HG02678 (cell line): ENCODE data around the gene XIST.
"Not testable (repeated sequence)": the region's sequence is repeated elsewhere in the genome, so short reads cannot be mapped to it uniquely, and the experiment has no call there.

Source experiments
- ATAC-seq: cut with Tn5 transposase; IDR thresholded peaks from one replicate; pipeline ENCODE4 v1.9.1; 2021; ENCODE audit warnings: mild to moderate bottlenecking, moderate library complexity; ENCODE audit not compliant: unreplicated experiment

The XIST gene

DNA sequence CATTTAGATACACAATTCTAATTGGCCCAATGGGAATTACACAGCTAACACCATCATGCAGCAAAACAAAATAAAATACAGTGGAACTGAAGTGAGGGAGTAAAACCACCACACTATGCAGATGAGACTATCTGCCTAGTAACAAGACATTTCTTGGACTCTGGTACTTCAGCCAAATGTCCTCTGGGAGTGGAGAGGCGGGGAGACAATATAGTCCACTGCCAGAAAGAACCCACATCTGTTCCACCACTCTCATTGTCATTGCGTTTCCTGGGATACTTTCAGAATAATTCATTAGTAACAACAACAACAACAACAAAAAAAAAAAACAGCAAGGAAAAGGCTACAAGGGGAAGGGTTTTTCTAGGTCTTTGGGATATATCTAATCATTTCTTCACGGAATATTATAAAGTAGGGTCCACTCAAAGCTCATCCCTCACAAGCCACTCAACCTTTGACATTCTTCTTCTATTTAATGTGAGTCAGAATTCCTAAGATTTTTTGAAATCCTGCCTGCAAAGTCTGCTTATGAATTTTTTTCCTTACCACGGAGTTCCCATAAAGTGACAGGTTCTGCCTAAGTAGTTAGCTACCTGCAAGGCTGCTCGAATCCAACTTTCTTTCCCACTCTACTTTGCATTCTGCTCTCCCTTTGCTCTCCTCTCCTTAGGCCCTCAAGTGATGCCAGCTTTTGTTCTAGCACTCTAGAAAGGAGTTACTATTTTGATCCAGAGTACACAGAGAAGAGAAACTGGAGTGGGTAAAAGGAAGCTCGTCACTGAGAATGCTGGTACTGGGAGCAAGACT is 34.9 kb downstream of the XIST start:
- no peak for ATAC-seq

DNA sequence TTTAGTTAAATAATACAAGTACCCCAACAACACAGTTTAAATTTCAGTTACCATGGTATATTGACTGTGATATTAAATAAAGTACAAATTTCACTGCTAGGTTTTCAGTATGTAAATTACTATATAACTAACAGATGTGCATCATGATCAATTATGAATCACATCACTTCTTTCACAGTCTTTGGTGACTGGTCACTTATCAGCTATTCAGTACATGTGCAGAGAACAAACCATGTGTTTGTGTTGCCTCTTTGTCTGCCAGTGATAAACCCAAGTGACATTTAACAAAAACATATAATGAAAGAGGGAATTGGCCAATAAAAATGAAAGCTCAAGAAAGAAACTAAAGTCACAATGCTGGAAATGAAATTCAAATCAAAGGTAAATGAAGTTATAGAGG is 40.3 kb downstream of the XIST start:
- ATAC-seq, result no peak

DNA sequence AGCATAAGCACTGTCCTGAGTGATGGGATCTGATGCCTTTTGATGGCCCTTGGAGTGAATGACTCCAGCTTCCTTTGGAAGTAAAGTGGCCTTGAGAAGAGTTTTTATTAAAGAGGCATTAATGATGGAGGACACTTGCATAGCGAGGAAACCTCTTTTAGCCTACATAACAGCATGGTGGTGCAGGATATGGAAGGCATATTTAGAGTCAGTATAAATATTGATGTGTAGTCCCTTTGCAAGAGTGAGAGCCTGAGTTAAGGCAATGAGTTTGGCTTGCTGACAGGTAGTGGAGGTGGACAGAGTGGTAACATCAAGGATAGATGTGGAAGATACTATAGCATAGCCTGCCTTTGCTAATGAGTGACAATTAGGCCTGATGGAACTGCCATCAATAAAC is 48.4 kb downstream of the XIST start:
- ATAC-seq, result not testable (repeated sequence)

DNA sequence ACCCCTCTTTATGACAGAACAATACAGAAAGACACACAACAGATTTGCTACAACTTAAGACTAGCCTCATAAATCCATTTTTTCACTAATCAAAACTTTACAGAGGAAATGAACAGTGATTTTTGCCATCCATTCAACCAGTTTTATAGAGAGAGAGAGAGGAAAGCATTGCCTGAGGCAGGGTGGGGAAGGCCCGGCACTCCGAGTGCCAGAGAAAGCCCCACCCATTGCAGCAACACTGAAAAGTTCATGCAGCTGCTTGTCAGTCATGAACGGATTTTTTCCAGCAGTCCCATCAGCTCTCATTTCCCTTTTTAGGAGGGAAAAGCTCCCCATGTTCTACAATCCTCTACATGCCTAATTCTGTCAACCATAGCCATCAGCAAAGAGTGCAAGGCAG is 52.6 kb downstream of the XIST start:
- no peak for ATAC-seq

DNA sequence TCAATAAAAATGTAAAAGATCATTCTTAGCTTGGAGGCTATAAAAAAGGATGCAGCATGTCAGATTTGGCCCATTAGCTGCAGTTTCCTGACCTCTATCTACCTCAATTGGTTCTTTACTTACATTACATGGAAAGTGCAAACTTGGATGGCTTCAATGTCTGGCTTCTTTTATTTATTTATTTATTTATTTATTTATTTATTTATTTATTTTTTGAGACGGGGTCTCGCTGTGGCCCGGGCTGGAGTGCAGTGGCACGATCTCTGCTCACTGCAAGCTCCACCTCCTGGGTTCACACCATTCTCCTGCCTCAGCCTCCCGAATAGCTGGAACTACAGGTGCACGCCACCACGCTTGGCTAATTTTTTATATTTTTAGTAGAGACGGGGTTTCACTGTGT is 60.0 kb downstream of the XIST start:
- ATAC-seq, result not testable (repeated sequence)

DNA sequence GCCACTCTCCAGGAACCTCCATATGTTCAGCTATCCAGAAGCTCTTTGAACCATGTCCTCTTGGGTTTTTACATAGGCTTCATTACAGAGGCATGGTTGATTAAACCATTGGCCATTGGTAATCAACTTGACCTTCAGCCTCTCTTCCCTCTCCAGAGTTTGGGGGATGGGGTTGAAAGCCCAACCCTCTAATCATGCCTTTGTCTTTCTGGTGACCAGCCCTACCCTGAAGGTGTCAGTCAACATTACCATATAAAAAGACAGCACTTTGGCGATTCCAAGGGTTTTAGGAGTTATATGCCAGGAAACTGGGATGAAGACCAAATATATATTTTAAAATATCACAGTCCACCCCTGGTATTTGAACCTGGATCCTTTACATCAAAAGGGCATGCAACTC is 67.0 kb downstream of the XIST start:
- ATAC-seq, result no peak
